Left ventricle myocardium inferior (tissue), 1 donor: ENCODE data around the gene CXCL10. TPM values are rescaled to one million over a fixed set of nuclear protein-coding genes. Genes with fewer than 3 reads are reported as not detected.

Experiments
- DNase-seq: peaks from one replicate; pipeline ENCODE4 v3.0.0-alpha.2; 2020
- H3K27ac ChIP-seq: fragments of 200-600 bp; replicated peaks from 2 replicates; pipeline ENCODE4 v1.8.0; 2021
- H3K27me3 ChIP-seq: fragments of 200-600 bp; 2 replicates; pipeline ENCODE4 v1.8.0; 2021; ENCODE audit warnings: low read depth
- H3K36me3 ChIP-seq: fragments of 200-600 bp; 2 replicates; pipeline ENCODE4 v1.8.0; 2021
- H3K4me1 ChIP-seq: fragments of 200-600 bp; 2 replicates; pipeline ENCODE4 v1.8.0; 2021
- H3K4me3 ChIP-seq: fragments of 200-600 bp; 2 replicates; pipeline ENCODE4 v1.8.0; 2021; ENCODE audit warnings: mild to moderate bottlenecking, moderate library complexity
- H3K9me3 ChIP-seq: fragments of 200-600 bp; replicated peaks from 2 replicates; pipeline ENCODE4 v1.8.0; 2021
- intact Hi-C: fragments of 100-400 bp; cut with micrococcal nuclease; formaldehyde crosslinking; loops from one replicate; pipeline ENCODE4 v1.11.0; 2022
- long read RNA-seq: library from polyadenylated mRNA; unstranded; transcript quantifications from one replicate; pipeline ENCODE4 v2.0.0, GENCODE V29; 2021
- total RNA-seq: library from RNA; stranded (reverse); fragmentation: NEBNext Ultra II Directional; extraction: Animal tissue kit (Norgen Biotek cat#: 25700); gene quantifications from one replicate; pipeline ENCODE4 v1.2.1, GENCODE V29; 2021
- TF ChIP-seq, protein P1 (sequence below): fragments of 200-600 bp; IDR thresholded peaks from 2 replicates; pipeline ENCODE4 v1.8.0; 2021; ENCODE audit warnings: antibody characterized with exemption, mild to moderate bottlenecking, borderline replicate concordance
- donor health status: DM: no; HTN: yes; CAD: no; lungs with severe emphysema.

The CXCL10 gene
- not detected for total RNA-seq
- long read RNA-seq: 0 reads

GRCh38 chr4:76023389-76023788 lies at the start of gene CXCL10:
CXCL10 (minus strand) TSS chr4:76023497; CDS start chr4:76023431, 66 bp downstream.
- DNase-seq: no peak
- TF ChIP-seq, protein P1, sequence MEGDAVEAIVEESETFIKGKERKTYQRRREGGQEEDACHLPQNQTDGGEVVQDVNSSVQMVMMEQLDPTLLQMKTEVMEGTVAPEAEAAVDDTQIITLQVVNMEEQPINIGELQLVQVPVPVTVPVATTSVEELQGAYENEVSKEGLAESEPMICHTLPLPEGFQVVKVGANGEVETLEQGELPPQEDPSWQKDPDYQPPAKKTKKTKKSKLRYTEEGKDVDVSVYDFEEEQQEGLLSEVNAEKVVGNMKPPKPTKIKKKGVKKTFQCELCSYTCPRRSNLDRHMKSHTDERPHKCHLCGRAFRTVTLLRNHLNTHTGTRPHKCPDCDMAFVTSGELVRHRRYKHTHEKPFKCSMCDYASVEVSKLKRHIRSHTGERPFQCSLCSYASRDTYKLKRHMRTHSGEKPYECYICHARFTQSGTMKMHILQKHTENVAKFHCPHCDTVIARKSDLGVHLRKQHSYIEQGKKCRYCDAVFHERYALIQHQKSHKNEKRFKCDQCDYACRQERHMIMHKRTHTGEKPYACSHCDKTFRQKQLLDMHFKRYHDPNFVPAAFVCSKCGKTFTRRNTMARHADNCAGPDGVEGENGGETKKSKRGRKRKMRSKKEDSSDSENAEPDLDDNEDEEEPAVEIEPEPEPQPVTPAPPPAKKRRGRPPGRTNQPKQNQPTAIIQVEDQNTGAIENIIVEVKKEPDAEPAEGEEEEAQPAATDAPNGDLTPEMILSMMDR: no peak
- intact Hi-C loops: no loop called here
- H3K36me3 ChIP-seq: no peaks in the 10 kb centered on the region
- no peak within 1 kb of the TSS for H3K4me3 ChIP-seq
- H3K27ac ChIP-seq: no peak within 1 kb of the TSS
- no peaks in the 10 kb centered on the region for H3K4me1 ChIP-seq
- no peaks in the 10 kb centered on the region for H3K27me3 ChIP-seq
- H3K9me3 ChIP-seq: no peaks in the 10 kb centered on the region

- DNase-seq: no peak
- no peaks in the 10 kb centered on the region for H3K9me3 ChIP-seq
- no peaks in the 10 kb centered on the region for H3K27me3 ChIP-seq
- H3K4me1 ChIP-seq: peaks cover 21% of the 10 kb centered on the region
- intact Hi-C loops: loop anchor here (2.0 kb wide), 1 partner anchor 78 kb away; no protein-coding TSS in a partner anchor
- H3K27ac ChIP-seq: peak overlapping the region; percentile 81
- no peak overlapping the region for H3K4me3 ChIP-seq
- no peaks in the 10 kb centered on the region for H3K36me3 ChIP-seq
- TF ChIP-seq, protein P1: no peak
Observed at GRCh38 chr4:76072760-76073159, 49.5 kb upstream of the CXCL10 start.

- no peak overlapping the region for H3K27ac ChIP-seq
- DNase-seq: peak; percentile 55
- no peaks in the 10 kb centered on the region for H3K36me3 ChIP-seq
- no peaks in the 10 kb centered on the region for H3K9me3 ChIP-seq
- H3K4me1 ChIP-seq: peaks cover 4% of the 10 kb centered on the region
- TF ChIP-seq, protein P1: peak; percentile 94
- H3K4me3 ChIP-seq: no peak overlapping the region
- H3K27me3 ChIP-seq: no peaks in the 10 kb centered on the region
- intact Hi-C loops: no loop called here
Observed at GRCh38 chr4:76067652-76068286, 44.5 kb upstream of the CXCL10 start.

DNA sequence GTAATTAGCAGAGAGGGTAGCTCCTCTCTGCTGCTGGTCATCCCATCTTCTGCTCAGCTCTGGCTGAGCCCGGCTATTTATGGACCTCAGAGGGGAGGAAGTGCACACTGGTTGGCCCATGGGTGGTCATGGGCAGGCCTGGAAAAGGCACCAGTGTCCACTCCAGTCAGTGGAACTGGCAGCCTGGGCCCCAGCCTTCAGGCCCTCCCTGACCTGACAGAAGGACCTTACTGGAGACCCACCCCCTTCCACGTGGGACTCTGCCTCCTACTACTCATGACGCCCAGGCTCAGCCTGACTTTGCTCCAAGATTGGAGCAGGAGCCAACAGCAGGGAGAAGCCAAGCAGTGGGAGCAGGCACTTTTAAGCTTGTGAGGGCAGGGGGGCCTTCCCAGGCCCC lies 43.2 kb upstream of the CXCL10 start:
- H3K4me3 ChIP-seq: no peak overlapping the region
- no peaks in the 10 kb centered on the region for H3K4me1 ChIP-seq
- TF ChIP-seq, protein P1: no peak
- intact Hi-C loops: no loop called here
- H3K9me3 ChIP-seq: no peaks in the 10 kb centered on the region
- no peak overlapping the region for H3K27ac ChIP-seq
- no peaks in the 10 kb centered on the region for H3K36me3 ChIP-seq
- DNase-seq: no peak
- no peaks in the 10 kb centered on the region for H3K27me3 ChIP-seq

- no peaks in the 10 kb centered on the region for H3K4me1 ChIP-seq
- H3K36me3 ChIP-seq: no peaks in the 10 kb centered on the region
- no peaks in the 10 kb centered on the region for H3K9me3 ChIP-seq
- no peak for DNase-seq
- no peaks in the 10 kb centered on the region for H3K27me3 ChIP-seq
- no peak overlapping the region for H3K4me3 ChIP-seq
- intact Hi-C loops: no loop called here
- no peak overlapping the region for H3K27ac ChIP-seq
- TF ChIP-seq, protein P1: no peak
Observed at GRCh38 chr4:76061982-76062381, 38.7 kb upstream of the CXCL10 start.
